Keratinocyte (primary cell): Measurements from ENCODE around the gene TCEANC.

ENCODE experiments used
- CTCF ChIP-seq, 3 experiments: IDR thresholded peaks in 1 of 3; conservative IDR thresholded peaks in 1 of 3; optimal IDR thresholded peaks in 1 of 3; 2 replicates in 2 of 3; 3 replicates in 1 of 3; pipeline versions ENCODE3 to v1.5.1; 2011; ENCODE audit warnings: low read length in 3 of 3, mild to moderate bottlenecking in 3 of 3, moderate library complexity in 2 of 3, control low read depth in 1 of 3, inconsistent platforms in 1 of 3; ENCODE audit not compliant: insufficient read depth in 2 of 3; ENCODE audit errors: extremely low read depth in 1 of 3
- EZH2 ChIP-seq: IDR thresholded peaks from one replicate; pipeline ENCODE4 v1.6.1; 2012; ENCODE audit warnings: inconsistent platforms, mild to moderate bottlenecking, low read length, moderate library complexity

- TF ChIP-seq CTCF (optimal IDR thresholded peaks at IDR 0.05 in 1 of 3, IDR thresholded peaks at IDR 0.05 in 1 of 3, conservative IDR thresholded peaks at IDR 0.05 in 1 of 3; ENCODE audit: extremely low read depth in 1 of 3, insufficient read depth in 2 of 3, low read length in 3 of 3) (no peak), EZH2 (no peak)
Measured at GRCh38 chrX:13684361-13684760, 31.4 kb downstream of the TCEANC start.
